Measurements from ENCODE around the gene ASTN2.

DNA sequence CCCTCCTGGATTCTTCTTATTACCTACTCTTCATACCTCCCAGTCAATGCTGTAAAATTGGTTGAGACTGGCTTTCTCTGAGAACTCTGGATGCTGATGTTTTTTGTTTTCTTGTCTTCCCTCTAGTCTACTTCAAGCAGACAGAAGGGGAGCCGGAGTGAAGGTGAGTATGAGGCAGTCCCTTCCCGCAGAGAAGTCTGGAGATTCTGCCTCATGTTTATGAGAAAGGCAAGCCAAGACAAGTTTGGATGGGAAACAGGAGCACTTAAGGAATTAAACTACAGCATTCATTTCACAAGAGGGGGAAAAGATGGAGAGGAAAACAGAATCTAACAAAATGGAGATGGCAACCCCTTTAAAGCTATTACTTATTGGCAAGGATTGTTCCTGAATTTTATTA lies 481.6 kb downstream of the ASTN2 start:
- TF ChIP-seq SUZ12 (IDR thresholded peaks at IDR 0.05; ENCODE audit: extremely low read depth, insufficient read depth, insufficient read length), result no peak
- TF ChIP-seq YY1 (IDR thresholded peaks at IDR 0.05; ENCODE audit: insufficient read depth, insufficient read length), result no peak

Measured in NT2/D1 (cell line).